ENCODE results near the gene LRCH4.
"Not testable (repeated sequence)": the region's sequence is repeated elsewhere in the genome, so short reads cannot be mapped to it uniquely, and the experiment has no call there.

The LRCH4 gene

GRCh38 chr7:100532165-100533022, 53.5 kb downstream of the LRCH4 start:
- CTCF ChIA-PET = interaction anchor here (0.6 to 1.5 kb wide), 3 partner anchors 27 to 263 kb away, joined by 3 to 4 read pairs (median 3); no protein-coding TSS in a partner anchor
- peaks cover 6% of the 10 kb centered on the region for H3K4me1 Mint-ChIP-seq
- H3K36me3 Mint-ChIP-seq = no peaks in the 10 kb centered on the region
- no peak for DNase-seq
- H3K27ac Mint-ChIP-seq = no peak overlapping the region
- no peaks in the 10 kb centered on the region for H3K9me3 Mint-ChIP-seq
- H3K27me3 Mint-ChIP-seq = peaks cover 18% of the 10 kb centered on the region
- no peak overlapping the region for H3K4me3 Mint-ChIP-seq

- H3K4me1 Mint-ChIP-seq, H3K27ac Mint-ChIP-seq, H3K36me3 Mint-ChIP-seq, DNase-seq, H3K4me3 Mint-ChIP-seq, H3K9me3 Mint-ChIP-seq: not testable (repeated sequence)
- CTCF ChIA-PET = interaction anchor here (0.5 to 1.0 kb wide), 2 partner anchors 16 to 25 kb away, joined by 3 to 5 read pairs; no protein-coding TSS in a partner anchor
- H3K27me3 Mint-ChIP-seq = peaks cover 15% of the 10 kb centered on the region
Measured at GRCh38 chr7:100528108-100528866, 57.6 kb downstream of the LRCH4 start.
